K562 (cell line): ENCODE data around the gene RPLP2. TPM values are rescaled to one million over a fixed set of nuclear protein-coding genes. Genes with fewer than 3 reads are reported as not detected.

Experiments used
- ARID3A ChIP-seq: IDR thresholded peaks from 2 replicates; pipeline ENCODE4 v1.6.1; 2012; ENCODE audit warnings: low read depth, low read length, improper control_type of control experiment, borderline replicate concordance
- CTBP1 ChIP-seq: fragments of 450-650 bp; IDR thresholded peaks from 2 replicates; pipeline ENCODE4 v1.6.1; 2016; ENCODE audit warnings: borderline replicate concordance
- CUX1 ChIP-seq: fragments of 200-800 bp; sonication (Bioruptor generic); IDR thresholded peaks from 2 replicates; pipeline ENCODE4 v1.6.1; 2016; ENCODE audit warnings: missing genetic modification characterization, missing compliant biosample characterization
- DNMT1 ChIP-seq: fragments of 450-650 bp; IDR thresholded peaks from 2 replicates; pipeline ENCODE4 v1.6.1; 2016; ENCODE audit warnings: antibody characterized with exemption, mild to moderate bottlenecking
- E2F8 ChIP-seq: fragments of 450-650 bp; IDR thresholded peaks from 2 replicates; pipeline ENCODE4 v1.7.1; 2018; ENCODE audit warnings: mild to moderate bottlenecking, low read depth; ENCODE audit not compliant: partially characterized antibody
- FOXK1 ChIP-seq: sonication (generic); formaldehyde crosslinking; IDR thresholded peaks from 2 replicates; pipeline ENCODE4 v1.8.0; 2022; ENCODE audit warnings: missing genetic modification reagents, mild to moderate bottlenecking, borderline replicate concordance
- HNRNPL ChIP-seq: fragments of 200-400 bp; formaldehyde crosslinking; IDR thresholded peaks from 2 replicates; pipeline ENCODE4 v1.6.1; 2017; ENCODE audit warnings: low read depth, mild to moderate bottlenecking, low read length
- MYNN ChIP-seq, 2 experiments: sonication (generic); formaldehyde crosslinking in 1 of 2; IDR thresholded peaks; 2 replicates each; pipeline versions ENCODE4 v1.5.0 to v1.6.1; 2016 to 2020; ENCODE audit warnings: antibody characterized with exemption in 1 of 2, missing genetic modification reagents in 1 of 2
- POLR2B ChIP-seq: fragments of 450-650 bp; IDR thresholded peaks from 2 replicates; pipeline ENCODE4 v1.6.1; 2018; ENCODE audit warnings: low read depth; ENCODE audit not compliant: partially characterized antibody
- RBFOX2 ChIP-seq: fragments of 200-400 bp; formaldehyde crosslinking; IDR thresholded peaks from 2 replicates; pipeline ENCODE4 v1.6.1; 2017; ENCODE audit warnings: low read depth, mild to moderate bottlenecking, low read length, moderate library complexity
- SNAPC5 ChIP-seq: fragments of 250-450 bp; sonication (Bioruptor Pico); IDR thresholded peaks from 2 replicates; pipeline ENCODE4 v1.8.0; 2021; ENCODE audit warnings: moderate library complexity, mild to moderate bottlenecking, inconsistent platforms
- TAF7 ChIP-seq: fragments of 450-650 bp; IDR thresholded peaks from 2 replicates; pipeline ENCODE4 v1.6.1; 2016; ENCODE audit warnings: missing genetic modification characterization, missing compliant biosample characterization
- TAL1 ChIP-seq: fragments of 450-650 bp; IDR thresholded peaks from 2 replicates; pipeline ENCODE4 v1.6.1; 2016; ENCODE audit warnings: mild to moderate bottlenecking
- USF1 ChIP-seq: sonication (generic); formaldehyde crosslinking; IDR thresholded peaks from 2 replicates; pipeline ENCODE4 v1.9.0; 2022; ENCODE audit warnings: mild to moderate bottlenecking, missing genetic modification reagents
- ZKSCAN8 ChIP-seq: fragments of 200-800 bp; sonication (Bioruptor generic); IDR thresholded peaks from 2 replicates; pipeline ENCODE4 v1.6.1; 2016; ENCODE audit warnings: missing genetic modification characterization, missing compliant biosample characterization
- ZNF174 ChIP-seq: fragments of 250-450 bp; sonication (Bioruptor Pico); IDR thresholded peaks from 2 replicates; pipeline ENCODE4 v1.4.0; 2020; ENCODE audit warnings: mild to moderate bottlenecking
- polyA plus RNA-seq, 8 experiments: library from polyadenylated mRNA; depleted of rRNA in 4 of 8; stranded (reverse) in 5 of 8; unstranded in 3 of 8; fragments of >200 nt; fragmentation: Nextera tagmentation in 2 of 8; fragmentation: Illumina TruSeq in 1 of 8; extraction: Ambion mirVana in 2 of 8; extraction: Trizol in 1 of 8; gene quantifications; 2 replicates each; pipeline versions ENCODE4 v1.2.1 to v1.2.3, GENCODE V29; 2011 to 2014; ENCODE audit warnings: inconsistent platforms in 1 of 8, missing spikeins in 1 of 8
- total RNA-seq, 7 experiments: library from RNA; depleted of rRNA in 6 of 7; stranded (reverse); fragments of >200 nt in 6 of 7; fragmentation: Illumina TruSeq in 2 of 7; extraction: Trizol in 2 of 7; gene quantifications; 2 replicates each; pipeline versions ENCODE4 v1.2.1 to v1.2.3, GENCODE V29; 2011 to 2021; ENCODE audit warnings: low replicate concordance in 1 of 7

RPLP2 gene
- total and polyA plus RNA-seq, 9 of the 15 experiments (the other 6 are each of a cell fraction or from before 2014, with no cell fraction given): 528 to 3,807 (median 1,633) TPM

- TF ChIP-seq E2F8: peak; percentile 18
- TF ChIP-seq TAL1: no peak
- peak; percentile 43 for TF ChIP-seq POLR2B
- no peak for TF ChIP-seq ZKSCAN8 (CRISPR knock-in tag)
- 0 out of 2 replicates have a peak, but pooled peaks have one; percentile 14 for TF ChIP-seq CTBP1
- no peak for TF ChIP-seq HNRNPL
- 0 out of 2 replicates have a peak, but pooled peaks have one; percentile 31 for TF ChIP-seq MYNN (IDR thresholded peaks at IDR 0.05)
- no peak for TF ChIP-seq MYNN (CRISPR knock-in tag; IDR thresholded peaks at IDR 0.05)
- TF ChIP-seq ZNF174 (CRISPR knock-in tag): no peak
- TF ChIP-seq DNMT1: no peak
- TF ChIP-seq ARID3A: no peak
- no peak for TF ChIP-seq TAF7 (tag)
- peak; percentile 55; the same call in 1 of the 2 replicates for TF ChIP-seq FOXK1 (CRISPR knock-in tag)
- peak; percentile 18; the same call in 1 of the 2 replicates for TF ChIP-seq USF1
- TF ChIP-seq CUX1 (CRISPR knock-in tag): no peak
- TF ChIP-seq RBFOX2: peak; percentile 45
- TF ChIP-seq SNAPC5: no peak
Observed at GRCh38 chr11:762421-763072, 47.2 kb upstream of the RPLP2 start (continued).
